GM12873 (cell line): Measurements from ENCODE around the gene HAGH.

Experiments used
- TF ChIP-seq, protein P1 (sequence below): IDR thresholded peaks from 2 replicates; pipeline ENCODE4 v1.5.1; 2012; ENCODE audit warnings: low read depth, mild to moderate bottlenecking, moderate library complexity, low read length, control low read depth; ENCODE audit not compliant: insufficient read depth; ENCODE audit errors: missing control alignments

HAGH gene

DNA sequence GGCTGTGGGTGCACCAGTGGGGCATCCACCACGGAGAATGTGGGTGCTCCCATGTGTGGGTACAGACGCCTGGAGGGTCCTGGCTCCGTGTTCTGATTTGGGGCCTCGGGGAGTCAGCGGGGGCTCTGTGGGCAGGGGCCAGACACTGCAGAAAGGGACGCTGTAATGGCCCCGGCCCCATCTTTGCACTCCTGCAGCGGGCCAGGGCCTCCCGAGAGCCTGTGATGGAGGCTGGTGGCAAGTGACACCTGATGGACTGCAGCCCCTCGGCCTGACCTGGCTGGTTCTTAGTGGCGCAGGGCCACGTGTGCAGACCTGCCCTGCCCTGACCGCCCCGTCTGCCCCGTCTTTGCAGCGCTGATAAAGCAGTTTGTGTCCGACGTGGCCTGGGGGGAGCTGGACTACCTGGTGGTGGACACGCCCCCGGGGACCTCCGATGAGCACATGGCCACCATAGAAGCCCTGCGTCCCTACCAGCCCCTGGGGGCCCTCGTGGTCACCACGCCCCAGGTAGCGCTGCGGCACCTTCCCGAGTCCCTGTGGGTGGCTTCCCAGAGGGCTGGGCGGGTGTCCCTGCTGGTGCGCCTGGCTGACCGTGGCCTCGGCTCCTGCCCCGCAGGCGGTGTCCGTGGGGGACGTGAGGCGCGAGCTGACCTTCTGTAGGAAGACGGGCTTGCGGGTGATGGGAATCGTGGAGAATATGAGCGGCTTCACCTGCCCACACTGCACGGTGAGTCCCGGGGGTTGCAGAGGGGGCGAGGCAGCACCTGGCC, 39.1 kb downstream of the HAGH start:
- TF ChIP-seq, protein P1, sequence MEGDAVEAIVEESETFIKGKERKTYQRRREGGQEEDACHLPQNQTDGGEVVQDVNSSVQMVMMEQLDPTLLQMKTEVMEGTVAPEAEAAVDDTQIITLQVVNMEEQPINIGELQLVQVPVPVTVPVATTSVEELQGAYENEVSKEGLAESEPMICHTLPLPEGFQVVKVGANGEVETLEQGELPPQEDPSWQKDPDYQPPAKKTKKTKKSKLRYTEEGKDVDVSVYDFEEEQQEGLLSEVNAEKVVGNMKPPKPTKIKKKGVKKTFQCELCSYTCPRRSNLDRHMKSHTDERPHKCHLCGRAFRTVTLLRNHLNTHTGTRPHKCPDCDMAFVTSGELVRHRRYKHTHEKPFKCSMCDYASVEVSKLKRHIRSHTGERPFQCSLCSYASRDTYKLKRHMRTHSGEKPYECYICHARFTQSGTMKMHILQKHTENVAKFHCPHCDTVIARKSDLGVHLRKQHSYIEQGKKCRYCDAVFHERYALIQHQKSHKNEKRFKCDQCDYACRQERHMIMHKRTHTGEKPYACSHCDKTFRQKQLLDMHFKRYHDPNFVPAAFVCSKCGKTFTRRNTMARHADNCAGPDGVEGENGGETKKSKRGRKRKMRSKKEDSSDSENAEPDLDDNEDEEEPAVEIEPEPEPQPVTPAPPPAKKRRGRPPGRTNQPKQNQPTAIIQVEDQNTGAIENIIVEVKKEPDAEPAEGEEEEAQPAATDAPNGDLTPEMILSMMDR: no peak

DNA sequence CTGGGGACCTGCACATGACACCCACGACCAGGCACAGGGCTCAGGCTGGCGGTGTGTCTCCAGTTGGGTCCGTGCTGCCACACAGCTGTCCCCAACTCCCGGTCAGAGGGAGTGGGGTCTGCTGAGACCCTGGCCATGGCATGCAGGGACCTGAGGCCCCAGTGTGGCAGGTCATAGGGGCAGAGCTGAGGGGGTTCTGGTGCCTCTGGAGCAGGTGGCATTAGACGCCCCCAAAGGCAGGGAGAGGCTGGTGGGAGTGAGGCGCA, 39.6 kb downstream of the HAGH start:
- TF ChIP-seq, protein P1: no peak

DNA sequence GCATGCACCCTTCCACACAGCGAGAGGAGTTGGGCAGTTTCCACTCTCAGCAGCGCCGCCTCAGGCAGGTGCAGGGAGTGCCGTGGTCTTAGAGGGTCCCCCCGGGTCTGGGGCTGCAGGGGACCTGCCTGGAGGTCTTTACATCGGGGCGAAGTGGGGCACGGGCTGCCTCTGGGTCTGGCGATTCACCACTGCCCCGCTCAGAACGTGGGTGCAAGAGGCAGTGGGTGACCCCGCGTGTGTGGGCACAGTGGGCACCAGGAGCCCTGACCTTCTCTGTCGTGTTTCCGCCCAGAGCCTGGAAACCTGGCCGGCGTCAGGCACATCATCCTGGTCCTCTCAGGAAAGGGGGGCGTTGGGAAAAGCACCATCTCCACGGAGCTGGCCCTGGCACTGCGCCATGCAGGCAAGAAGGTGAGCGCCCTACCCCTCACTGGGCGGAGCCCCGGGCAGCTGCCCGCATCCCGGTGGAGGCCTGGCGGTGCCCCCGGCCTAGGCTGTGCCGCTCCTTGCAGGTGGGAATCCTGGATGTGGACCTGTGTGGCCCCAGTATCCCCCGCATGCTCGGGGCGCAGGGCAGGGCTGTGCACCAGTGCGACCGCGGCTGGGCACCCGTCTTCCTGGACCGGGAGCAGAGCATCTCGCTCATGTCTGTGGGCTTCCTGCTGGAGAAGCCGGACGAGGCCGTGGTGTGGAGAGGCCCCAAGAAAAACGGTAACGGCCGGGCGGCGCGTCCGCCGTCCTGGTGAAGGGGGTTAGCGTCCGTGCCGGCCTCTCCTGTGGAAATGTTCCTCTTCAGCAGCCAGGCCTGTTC, 40.2 kb downstream of the HAGH start:
- TF ChIP-seq, protein P1: peak; percentile 13

DNA sequence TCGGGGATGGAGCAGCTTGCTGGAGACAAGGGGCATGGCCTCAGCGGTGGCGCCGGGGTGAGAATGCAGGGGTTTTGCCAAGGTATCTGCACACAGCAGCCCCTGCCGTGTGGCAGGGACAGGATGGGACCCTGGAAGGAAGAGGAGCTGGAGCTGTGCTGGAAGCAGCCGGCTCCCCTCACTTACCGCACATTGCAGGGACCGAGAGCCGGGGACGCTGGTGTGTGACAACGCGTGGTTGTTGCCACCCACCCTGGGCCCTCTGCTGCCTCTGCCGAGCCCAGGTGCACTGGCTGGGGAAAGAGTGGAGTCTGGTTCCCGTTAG, 40.8 kb downstream of the HAGH start:
- TF ChIP-seq, protein P1: no peak

DNA sequence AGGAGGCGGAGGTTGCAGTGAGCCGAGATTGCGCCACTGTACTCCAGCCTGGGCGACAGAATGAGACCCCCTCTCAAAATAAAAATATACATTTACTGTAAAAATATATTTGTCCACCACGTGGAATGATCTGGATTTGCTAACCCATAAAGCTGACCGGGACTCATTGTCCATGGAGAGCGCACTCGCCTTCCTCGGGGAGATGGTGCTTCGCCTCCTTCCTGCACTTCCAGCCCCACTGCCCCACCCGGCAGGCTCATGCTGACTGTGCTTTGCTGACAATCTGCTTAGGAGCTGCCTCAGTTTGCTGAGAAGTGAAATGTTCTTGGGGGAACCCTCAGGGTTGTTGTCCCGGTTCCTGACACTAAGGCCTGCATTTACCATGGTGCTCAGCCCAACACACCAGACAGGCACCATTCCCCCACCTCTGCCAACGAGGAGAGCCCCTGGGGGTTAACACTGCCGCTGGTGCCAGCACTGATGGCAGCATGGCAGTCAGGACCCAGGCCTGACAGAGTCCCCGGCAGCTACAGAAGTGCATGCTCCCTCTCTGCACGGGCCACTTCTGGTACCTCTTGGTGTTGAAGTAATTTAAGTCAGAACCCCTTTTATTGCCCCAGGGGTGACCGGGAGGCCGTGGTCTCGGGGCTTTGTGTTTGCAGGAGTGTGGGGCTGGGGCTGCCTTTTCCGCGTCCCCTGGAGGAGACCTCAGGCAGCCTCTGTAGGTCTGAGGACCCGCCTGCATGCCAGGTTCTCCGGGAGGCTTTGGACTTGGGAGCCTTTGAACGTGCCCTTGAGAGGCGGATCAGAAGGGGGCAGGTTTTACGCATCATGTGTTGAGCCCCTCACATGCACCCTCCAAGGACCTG, 41.4 kb downstream of the HAGH start:
- TF ChIP-seq, protein P1: no peak

DNA sequence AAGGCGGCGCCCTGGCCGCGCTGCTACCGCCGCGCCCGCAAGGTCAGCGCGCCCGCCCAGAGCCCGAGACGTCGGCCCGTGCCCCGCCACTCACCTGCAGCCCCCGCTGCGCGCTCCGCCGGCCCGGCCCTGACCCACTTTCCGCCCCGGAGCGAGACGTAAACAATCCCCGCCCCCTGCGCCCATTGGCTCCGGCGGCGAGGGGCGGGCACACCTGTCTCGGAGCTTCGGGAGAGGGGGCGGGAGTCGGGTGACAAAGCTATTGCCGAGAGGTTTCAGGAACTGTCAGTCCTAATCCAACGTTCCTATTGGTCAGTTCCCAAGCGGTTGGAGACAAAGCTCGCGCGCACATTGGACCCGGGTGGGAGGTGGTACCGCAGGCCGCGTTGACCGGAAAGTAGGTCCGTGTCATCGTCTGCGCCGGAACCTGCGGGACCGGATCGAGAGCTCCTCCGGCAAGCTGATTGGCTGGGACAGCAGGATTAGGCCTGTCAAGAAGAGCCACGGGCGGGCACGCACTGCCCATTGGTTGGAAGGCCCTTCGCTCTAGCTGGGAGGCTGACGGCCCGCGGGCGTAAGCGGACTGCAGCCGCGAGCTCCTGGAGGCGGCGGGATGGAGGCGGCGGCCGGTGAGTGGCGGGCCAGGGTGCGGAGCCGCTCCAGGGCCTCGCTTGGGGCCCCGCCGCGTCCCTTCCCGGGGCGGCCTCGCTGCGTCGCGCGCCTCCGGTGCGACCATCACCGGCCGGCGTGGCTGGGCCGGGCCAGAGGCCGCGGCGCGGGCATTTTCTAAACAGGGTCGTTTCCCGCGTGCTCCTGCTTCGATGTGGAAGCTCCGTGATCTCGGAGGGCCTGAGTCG, 44.0 kb downstream of the HAGH start, which contains the start of the genes NUBP2 and SPSB3:
TSS of gene NUBP2 (plus strand) at position 553 of the 857 bp plus-strand sequence. CDS start at position 614, 61 bp downstream.
TSS of gene SPSB3 (minus strand) at position 164 of the 857 bp plus-strand sequence. CDS start 1,088 bp downstream, outside the sequence.
- TF ChIP-seq, protein P1: no peak
